Psoas muscle (tissue), 8 donors: ENCODE data around the gene CDH4. TPM values are rescaled to one million over a fixed set of nuclear protein-coding genes. Genes with fewer than 3 reads are reported as not detected.
A peak's percentile ranks its signal among the peaks of the same experiment; 100 is the strongest.

Experiments
- ATAC-seq, 4 donors: fragments of 200-7000 bp; cut with Tn5 transposase; one replicate each; pipeline ENCODE4 v1.9.1; 2020; ENCODE audit warnings: moderate library complexity in 3 of 4, mild to moderate bottlenecking in 2 of 4
- DNase-seq, 2 donors: peaks; one replicate each; pipeline ENCODE4 v3.0.0-alpha.2; 2020
- H3K27ac ChIP-seq: fragments of 200-600 bp; one replicate; pipeline ENCODE4 v1.8.0; 2022
- H3K27me3 ChIP-seq, 3 donors: fragments of 200-600 bp in 1 of 3; one replicate each; pipeline versions ENCODE4 v1.6.1 to v1.8.0; 2013 to 2022; ENCODE audit warnings: low read length in 2 of 3, mild to moderate bottlenecking in 2 of 3, moderate library complexity in 1 of 3; ENCODE audit not compliant: insufficient read depth in 3 of 3
- H3K36me3 ChIP-seq, 2 donors: fragments of 200-600 bp in 1 of 2; one replicate each; pipeline versions ENCODE4 v1.6.1 to v1.8.0; 2013 to 2022; ENCODE audit warnings: low read depth in 1 of 2, mild to moderate bottlenecking in 1 of 2, moderate library complexity in 1 of 2; ENCODE audit not compliant: insufficient read depth in 1 of 2
- H3K4me1 ChIP-seq: fragments of 200-600 bp; one replicate; pipeline ENCODE4 v1.8.0; 2022
- H3K4me3 ChIP-seq: fragments of 200-600 bp; one replicate; pipeline ENCODE4 v1.8.0; 2022; ENCODE audit warnings: mild to moderate bottlenecking
- H3K9me3 ChIP-seq: fragments of 200-600 bp; one replicate; pipeline ENCODE4 v1.8.0; 2022
- WGBS, 3 donors: extraction: QIAGEN DNeasy Blood & Tissue Kit; methylation state at CpG; one replicate each; pipeline versions ENCODE4 v1.1.6 to v1.1.7; 2013; 5-methylcytosine and 5-hydroxymethylcytosine counted together
- intact Hi-C, 2 donors: fragments of 100-400 bp; cut with DNase I; formaldehyde crosslinking; loops; one replicate each; pipeline versions ENCODE4 v1.11.0 to v1.14.2; 2022
- polyA plus RNA-seq, 3 donors: library from polyadenylated mRNA; stranded (reverse); fragments of 200-250 nt; gene quantifications; one replicate each; pipeline ENCODE4 v1.2.3, GENCODE V29; 2013
- total RNA-seq, 4 donors: library from RNA; stranded (reverse); fragmentation: NEBNext Ultra II Directional in 2 of 4; extraction: Animal tissue kit (Norgen Biotek cat#: 25700) in 2 of 4; gene quantifications; one replicate each; pipeline versions ENCODE4 v1.2.1 to v1.2.4, GENCODE V29; 2021 to 2023
- TF ChIP-seq, protein P1 (sequence below): fragments of 200-600 bp; IDR thresholded peaks from one replicate; pipeline ENCODE4 v1.8.0; 2022; ENCODE audit warnings: antibody characterized with exemption
- donor health status: healthy with polysubstance abuse.
- donor health status: DM: no; HTN: no; CAD: no; lungs with moderate emphysema.
- donor health status: Bipolar disorder and iron deficiency.
- donor health status: healthy.
- donor health status: DM: yes; HTN: yes; CAD: no.
- donor health status: DM: no; HTN: no; CAD: no.
- donor health status: DM: no; HTN: no; CAD: no.
- donor health status: DM: yes; HTN: yes; CAD: no.

The CDH4 gene
- total and polyA plus RNA-seq, 7 donors = 0.26 to 1.0 (median 0.34) TPM

- TF ChIP-seq, protein P1, sequence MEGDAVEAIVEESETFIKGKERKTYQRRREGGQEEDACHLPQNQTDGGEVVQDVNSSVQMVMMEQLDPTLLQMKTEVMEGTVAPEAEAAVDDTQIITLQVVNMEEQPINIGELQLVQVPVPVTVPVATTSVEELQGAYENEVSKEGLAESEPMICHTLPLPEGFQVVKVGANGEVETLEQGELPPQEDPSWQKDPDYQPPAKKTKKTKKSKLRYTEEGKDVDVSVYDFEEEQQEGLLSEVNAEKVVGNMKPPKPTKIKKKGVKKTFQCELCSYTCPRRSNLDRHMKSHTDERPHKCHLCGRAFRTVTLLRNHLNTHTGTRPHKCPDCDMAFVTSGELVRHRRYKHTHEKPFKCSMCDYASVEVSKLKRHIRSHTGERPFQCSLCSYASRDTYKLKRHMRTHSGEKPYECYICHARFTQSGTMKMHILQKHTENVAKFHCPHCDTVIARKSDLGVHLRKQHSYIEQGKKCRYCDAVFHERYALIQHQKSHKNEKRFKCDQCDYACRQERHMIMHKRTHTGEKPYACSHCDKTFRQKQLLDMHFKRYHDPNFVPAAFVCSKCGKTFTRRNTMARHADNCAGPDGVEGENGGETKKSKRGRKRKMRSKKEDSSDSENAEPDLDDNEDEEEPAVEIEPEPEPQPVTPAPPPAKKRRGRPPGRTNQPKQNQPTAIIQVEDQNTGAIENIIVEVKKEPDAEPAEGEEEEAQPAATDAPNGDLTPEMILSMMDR = no peak
- Histone ChIP-seq H3K27me3 (no peaks in the 10 kb centered on the region), H3K9me3 (no peaks in the 10 kb centered on the region), H3K4me1 (no peaks in the 10 kb centered on the region), H3K36me3 (no peaks in the 10 kb centered on the region), H3K4me3 (no peak overlapping the region), H3K27ac (no peak overlapping the region)
- intact Hi-C loops = loop anchor here (10.0 kb wide), 2 partner anchors 1677 to 1837 kb away; no protein-coding TSS in a partner anchor
- DNase-seq = peak; percentile 0 to 32
- WGBS, 3 donors = 80 to 81% (median 81%) methylated on average over 6 of the region's 6 CpGs
- ATAC-seq = no peak
Measured at GRCh38 chr20:61891916-61892649, 640.0 kb downstream of the CDH4 start.

DNA sequence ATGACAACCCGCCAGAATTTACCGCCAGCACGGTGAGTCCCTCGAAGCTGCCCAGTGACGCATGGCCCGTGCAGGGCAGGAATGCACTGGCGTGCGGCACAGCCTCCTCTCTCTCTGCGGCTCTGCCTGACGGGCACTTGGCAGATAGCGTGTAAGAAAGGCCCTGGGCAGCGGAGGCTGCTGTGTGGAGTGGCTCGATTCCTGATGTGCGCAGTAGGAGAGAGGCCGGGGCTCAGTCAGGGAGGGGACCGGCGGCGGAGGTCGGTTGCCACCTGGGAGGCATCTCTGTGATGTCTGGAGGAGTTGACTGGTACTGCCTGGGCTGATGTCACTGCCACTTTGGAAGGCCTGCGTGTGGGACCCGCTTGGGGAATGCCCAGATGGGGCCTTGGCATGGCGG lies 643.0 kb downstream of the CDH4 start:
- DNase-seq = peak; percentile 7 to 37
- TF ChIP-seq, protein P1 = no peak

GRCh38 chr20:61895686-61896057 lies 643.6 kb downstream of the CDH4 start:
- ATAC-seq = no peak
- Histone ChIP-seq H3K4me1 (no peaks in the 10 kb centered on the region), H3K36me3 (no peaks in the 10 kb centered on the region), H3K27ac (no peak overlapping the region), H3K9me3 (no peaks in the 10 kb centered on the region), H3K27me3 (peaks cover 0 to 19% (median 3%) of the 10 kb centered on the region in 3 donors), H3K4me3 (no peak overlapping the region)
- TF ChIP-seq, protein P1 = no peak
- peak in 1 of 2 donors; percentile 6 for DNase-seq
- 74 to 80% (median 77%) methylated on average over 13 of the region's 13 CpGs for WGBS, 3 donors
- intact Hi-C loops = loop anchor here (10.0 kb wide), 2 partner anchors 1681 to 1841 kb away; no protein-coding TSS in a partner anchor

More for the DNA sequence above, 643.0 kb downstream of the CDH4 start:
- no peaks in the 10 kb centered on the region for H3K4me1 ChIP-seq
- H3K4me3 ChIP-seq = no peak overlapping the region
- intact Hi-C loops = loop anchor here (10.0 kb wide), 2 partner anchors 1680 to 1840 kb away; no protein-coding TSS in a partner anchor
- H3K27me3 ChIP-seq = peaks cover 0 to 18% (median 3%) of the 10 kb centered on the region in 3 donors
- no peak overlapping the region for H3K27ac ChIP-seq
- H3K9me3 ChIP-seq = no peaks in the 10 kb centered on the region
- WGBS, 3 donors = 70 to 83% (median 78%) methylated on average over 22 of the region's 22 CpGs
- H3K36me3 ChIP-seq = no peaks in the 10 kb centered on the region
- ATAC-seq = peak in 1 of 4 donors; percentile 69

DNA sequence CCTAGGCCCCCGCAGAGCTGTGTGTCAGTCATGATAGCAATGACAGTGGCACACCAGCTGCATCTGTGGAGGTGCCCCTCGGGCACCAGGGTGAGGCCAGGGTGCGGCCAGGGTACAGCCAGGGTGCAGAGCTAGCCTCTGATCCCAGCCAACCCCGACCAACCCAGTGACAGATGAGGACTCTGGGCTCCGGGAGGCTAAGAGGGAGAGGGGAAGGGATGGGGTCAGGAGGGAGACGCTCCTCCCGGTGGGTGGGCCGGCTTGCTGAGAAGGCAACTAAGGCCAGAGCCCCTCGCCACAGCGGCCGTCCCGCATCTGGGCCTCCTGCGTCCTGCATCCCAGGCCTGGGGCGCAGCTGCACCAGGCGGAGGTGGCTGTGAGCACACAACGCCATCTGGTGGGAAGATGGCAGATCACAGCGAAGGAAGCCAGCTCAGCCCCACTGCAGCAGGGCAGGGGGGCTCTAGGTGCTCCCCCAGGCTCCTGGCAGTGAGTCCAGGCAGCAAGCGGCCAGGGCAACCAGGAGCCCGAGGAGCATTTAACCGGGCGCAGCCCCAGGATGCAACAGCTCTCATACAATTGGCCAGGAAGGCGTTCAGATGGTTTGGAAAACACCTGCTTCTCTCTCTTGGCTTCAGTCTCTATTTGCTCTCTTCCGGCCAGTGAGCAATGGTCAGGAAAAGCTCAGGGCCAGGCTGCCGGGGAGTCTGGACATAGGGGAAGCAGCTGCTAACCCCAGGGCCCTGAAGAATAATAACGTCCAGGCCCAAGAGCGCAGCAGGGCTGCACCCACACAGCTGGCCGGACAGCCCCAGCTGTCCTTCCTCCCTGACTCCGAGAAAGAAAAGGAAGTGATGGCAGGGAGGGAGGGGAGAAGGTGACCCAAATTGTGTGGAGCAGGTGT lies 644.2 kb downstream of the CDH4 start:
- intact Hi-C loops = loop anchor here (10.0 kb wide), 2 partner anchors 1682 to 1842 kb away; no protein-coding TSS in a partner anchor
- H3K27ac ChIP-seq = no peak overlapping the region
- 12 to 15% (median 14%) methylated on average over 26 to 28 of the region's 28 CpGs for WGBS, 3 donors
- DNase-seq (peak in 1 of 2 donors; percentile 57), ATAC-seq (peak; percentile 59 to 72 (median 64))
- H3K4me1 ChIP-seq = no peaks in the 10 kb centered on the region
- peaks cover 0 to 19% (median 4%) of the 10 kb centered on the region in 3 donors for H3K27me3 ChIP-seq
- no peak overlapping the region for H3K4me3 ChIP-seq
- no peaks in the 10 kb centered on the region for H3K36me3 ChIP-seq
- TF ChIP-seq, protein P1 = peak; percentile 69
- no peaks in the 10 kb centered on the region for H3K9me3 ChIP-seq
